Gastrocnemius medialis (tissue), 4 donors: ENCODE data around the gene EQTN. TPM values are rescaled to one million over a fixed set of nuclear protein-coding genes. Genes with fewer than 3 reads are reported as not detected.

Experiments used
- ATAC-seq, 2 donors: fragments of 150-250 bp; one replicate each; pipeline ENCODE4 v1.9.1; 2016
- DNase-seq, 2 donors: peaks; one replicate each; pipeline ENCODE4 v3.0.0-alpha.2; 2019
- H3K27ac ChIP-seq, 4 donors: fragments of 200-600 bp; sonication (generic); 1 replicate in 1 of 4; 2 replicates in 3 of 4; pipeline ENCODE4 v1.5.1; 2016 to 2018; ENCODE audit warnings: mild to moderate bottlenecking in 2 of 4, moderate library complexity in 1 of 4
- H3K27me3 ChIP-seq, 3 donors: fragments of 200-600 bp; sonication (generic) in 2 of 3; 1 replicate in 1 of 3; 2 replicates in 2 of 3; pipeline versions ENCODE4 v1.5.1 to v1.6.0; 2016 to 2019; ENCODE audit warnings: mild to moderate bottlenecking in 1 of 3, moderate library complexity in 1 of 3
- H3K36me3 ChIP-seq, 2 donors: fragments of 200-600 bp; sonication (generic) in 1 of 2; one replicate each; pipeline ENCODE4 v1.5.1; 2017 to 2018
- H3K4me1 ChIP-seq, 2 donors: fragments of 200-600 bp; sonication (generic) in 1 of 2; one replicate each; pipeline ENCODE4 v1.5.1; 2016 to 2017; ENCODE audit warnings: mild to moderate bottlenecking in 2 of 2
- H3K4me3 ChIP-seq, 4 donors: fragments of 200-600 bp; sonication (generic) in 3 of 4; 1 replicate in 1 of 4; 2 replicates in 3 of 4; pipeline ENCODE4 v1.5.1; 2016 to 2019; ENCODE audit warnings: mild to moderate bottlenecking in 2 of 4
- H3K9me3 ChIP-seq, 3 donors: fragments of 200-600 bp; sonication (generic) in 2 of 3; 1 replicate in 1 of 3; 2 replicates in 2 of 3; pipeline ENCODE4 v1.5.1; 2016 to 2019
- CTCF ChIP-seq, 5 experiments: fragments of 450-650 bp in 3 of 5; fragments of 200-600 bp in 2 of 5; sonication (generic) in 2 of 5; IDR thresholded peaks in 4 of 5; conservative IDR thresholded peaks in 1 of 5; 1 replicate in 4 of 5; 2 replicates in 1 of 5; pipeline ENCODE4 v1.5.1; 2016 to 2019; ENCODE audit warnings: antibody characterized with exemption in 5 of 5, mild to moderate bottlenecking in 3 of 5, moderate library complexity in 3 of 5
- POLR2A ChIP-seq, 2 donors: fragments of 450-650 bp; IDR thresholded peaks; one replicate each; pipeline ENCODE4 v1.6.1; 2017; ENCODE audit warnings: antibody characterized with exemption in 2 of 2, mild to moderate bottlenecking in 2 of 2, moderate library complexity in 2 of 2
- in situ Hi-C, 4 donors: fragments of 200-750 bp; cut with MboI; loops; one replicate each; pipeline versions ENCODE4 v1.15.0 to v1.8.0; 2017; ENCODE audit warnings: low sequenced_read_pairs in 4 of 4
- intact Hi-C: fragments of 100-400 bp; cut with DNase I; formaldehyde crosslinking; loops from one replicate; pipeline ENCODE4 v1.15.1; 2023; ENCODE audit warnings: low total_unique reads
- total RNA-seq, 4 donors: library from RNA; depleted of rRNA; stranded (reverse); fragments of >200 nt; gene quantifications; one replicate each; pipeline versions ENCODE4 v1.1.0 to v1.2.3, GENCODE V29; 2016

The EQTN gene
- total RNA-seq: 1 to 10 TPM in 1 of 4 donors, not detected in 3; 1.0 TPM

- in situ Hi-C loops (no loop called here), intact Hi-C loops (no loop called here)
- H3K27me3 ChIP-seq: no peaks in the 10 kb centered on the region
- no peak for ATAC-seq
- H3K9me3 ChIP-seq: no peaks in the 10 kb centered on the region
- no peak for TF ChIP-seq CTCF (IDR thresholded peaks at IDR 0.05 in 4 of 5, conservative IDR thresholded peaks at IDR 0.05 in 1 of 5)
- TF ChIP-seq POLR2A (IDR thresholded peaks at IDR 0.05): no peak
- DNase-seq: no peak
- H3K4me3 ChIP-seq: no peak within 1 kb of the TSS
- no peaks in the 10 kb centered on the region for H3K4me1 ChIP-seq
- H3K36me3 ChIP-seq: no peaks in the 10 kb centered on the region
- no peak within 1 kb of the TSS for H3K27ac ChIP-seq
Observed at GRCh38 chr9:27297050-27297449, at the start of gene EQTN. EQTN (minus strand) TSS chr9:27297150; CDS start chr9:27297055, 95 bp downstream.

- no peak overlapping the region for H3K27ac ChIP-seq
- in situ Hi-C loops: no loop called here
- no peak for TF ChIP-seq POLR2A (IDR thresholded peaks at IDR 0.05)
- no peak for TF ChIP-seq CTCF (IDR thresholded peaks at IDR 0.05 in 4 of 5, conservative IDR thresholded peaks at IDR 0.05 in 1 of 5)
- DNase-seq: no peak
- H3K36me3 ChIP-seq: no peaks in the 10 kb centered on the region
- H3K27me3 ChIP-seq: no peaks in the 10 kb centered on the region
- peaks cover 3 to 6% of the 10 kb centered on the region in 2 donors for H3K4me1 ChIP-seq
- no peak overlapping the region for H3K4me3 ChIP-seq
- intact Hi-C loops: no loop called here
- no peak for ATAC-seq
- H3K9me3 ChIP-seq: no peaks in the 10 kb centered on the region
Observed at GRCh38 chr9:27344776-27345175, 47.8 kb upstream of the EQTN start.

GRCh38 chr9:27341545-27342294 lies 44.8 kb upstream of the EQTN start:
- no peak overlapping the region for H3K4me3 ChIP-seq
- no peaks in the 10 kb centered on the region for H3K9me3 ChIP-seq
- DNase-seq (no peak), ATAC-seq (no peak)
- H3K27me3 ChIP-seq: no peaks in the 10 kb centered on the region
- H3K36me3 ChIP-seq: no peaks in the 10 kb centered on the region
- H3K4me1 ChIP-seq: peaks cover 6 to 14% of the 10 kb centered on the region in 2 donors
- intact Hi-C loops: no loop called here
- no peak for TF ChIP-seq POLR2A (IDR thresholded peaks at IDR 0.05)
- TF ChIP-seq CTCF (IDR thresholded peaks at IDR 0.05 in 4 of 5, conservative IDR thresholded peaks at IDR 0.05 in 1 of 5): no peak
- in situ Hi-C loops: no loop called here
- peak overlapping the region in 1 of 4 donors; percentile 22 for H3K27ac ChIP-seq

- TF ChIP-seq POLR2A (IDR thresholded peaks at IDR 0.05) (no peak), CTCF (IDR thresholded peaks at IDR 0.05 in 4 of 5, conservative IDR thresholded peaks at IDR 0.05 in 1 of 5) (no peak)
- in situ Hi-C loops: no loop called here
- ATAC-seq (no peak), DNase-seq (no peak)
- Histone ChIP-seq H3K27ac (peak overlapping the region in 1 of 4 donors; percentile 22), H3K9me3 (no peaks in the 10 kb centered on the region), H3K36me3 (no peaks in the 10 kb centered on the region), H3K27me3 (no peaks in the 10 kb centered on the region), H3K4me3 (no peak overlapping the region), H3K4me1 (peaks cover 6 to 14% of the 10 kb centered on the region in 2 donors)
- intact Hi-C loops: no loop called here
Observed at GRCh38 chr9:27340961-27341511, 44.1 kb upstream of the EQTN start.
